ENCODE results near the gene EPN2.

EPN2 gene

GRCh38 chr17:19268611-19269010, 31.4 kb downstream of the EPN2 start:
- no peak for TF ChIP-seq CTCF (IDR thresholded peaks at IDR 0.05; ENCODE audit: control extremely low read depth, extremely low read depth, low read depth, missing control alignments)
- DNase-seq (ENCODE audit: extremely low spot score), result no peak
- POLR2A ChIA-PET, result no interaction called here
- CTCF ChIA-PET, result interaction anchor here (0.9 to 1.4 kb wide), 2 partner anchors 17 to 19 kb away, joined by 3 to 4 read pairs; no protein-coding TSS in a partner anchor

DNA sequence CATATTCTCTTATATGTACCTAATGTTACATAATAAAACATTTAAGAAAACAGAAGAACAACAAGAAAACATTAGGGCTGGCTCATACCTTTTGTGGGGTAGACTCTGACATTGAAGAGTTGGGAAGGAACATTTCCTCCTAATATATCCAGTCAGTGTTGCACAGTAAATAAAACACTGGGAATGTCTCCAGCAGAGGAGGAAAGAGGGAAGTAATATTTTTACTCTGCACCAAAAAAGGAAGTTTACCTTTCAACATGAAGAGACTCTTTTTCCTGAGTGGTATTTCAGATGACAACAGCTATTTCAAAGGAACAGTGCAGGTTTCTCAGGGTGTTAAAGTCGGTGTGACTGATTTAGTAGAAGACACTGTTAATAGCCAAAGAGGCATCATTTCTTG, 31.9 kb downstream of the EPN2 start:
- ChIA-PET CTCF (interaction anchor here (0.9 to 1.4 kb wide), 3 partner anchors 8 to 20 kb away, joined by 3 to 4 read pairs (median 3); no protein-coding TSS in a partner anchor), POLR2A (no interaction called here)
- DNase-seq (ENCODE audit: extremely low spot score), result no peak
- TF ChIP-seq CTCF (IDR thresholded peaks at IDR 0.05; ENCODE audit: control extremely low read depth, extremely low read depth, low read depth, missing control alignments), result no peak

GRCh38 chr17:19269641-19270040, 32.5 kb downstream of the EPN2 start:
- ChIA-PET CTCF (interaction anchor here (1.2 to 1.4 kb wide), 2 partner anchors 9 to 18 kb away, joined by 3 read pairs; no protein-coding TSS in a partner anchor), POLR2A (no interaction called here)
- no peak for DNase-seq (ENCODE audit: extremely low spot score)
- no peak for TF ChIP-seq CTCF (IDR thresholded peaks at IDR 0.05; ENCODE audit: control extremely low read depth, extremely low read depth, low read depth, missing control alignments)

- POLR2A ChIA-PET, result no interaction called here
- CTCF ChIA-PET, result interaction anchor here (1.2 kb wide), 1 partner anchor 10 kb away, joined by 3 read pairs; no protein-coding TSS in a partner anchor
- no peak for DNase-seq (ENCODE audit: extremely low spot score)
- no peak for TF ChIP-seq CTCF (IDR thresholded peaks at IDR 0.05; ENCODE audit: control extremely low read depth, extremely low read depth, low read depth, missing control alignments)
Observed at GRCh38 chr17:19270347-19270703, 33.2 kb downstream of the EPN2 start.

DNA sequence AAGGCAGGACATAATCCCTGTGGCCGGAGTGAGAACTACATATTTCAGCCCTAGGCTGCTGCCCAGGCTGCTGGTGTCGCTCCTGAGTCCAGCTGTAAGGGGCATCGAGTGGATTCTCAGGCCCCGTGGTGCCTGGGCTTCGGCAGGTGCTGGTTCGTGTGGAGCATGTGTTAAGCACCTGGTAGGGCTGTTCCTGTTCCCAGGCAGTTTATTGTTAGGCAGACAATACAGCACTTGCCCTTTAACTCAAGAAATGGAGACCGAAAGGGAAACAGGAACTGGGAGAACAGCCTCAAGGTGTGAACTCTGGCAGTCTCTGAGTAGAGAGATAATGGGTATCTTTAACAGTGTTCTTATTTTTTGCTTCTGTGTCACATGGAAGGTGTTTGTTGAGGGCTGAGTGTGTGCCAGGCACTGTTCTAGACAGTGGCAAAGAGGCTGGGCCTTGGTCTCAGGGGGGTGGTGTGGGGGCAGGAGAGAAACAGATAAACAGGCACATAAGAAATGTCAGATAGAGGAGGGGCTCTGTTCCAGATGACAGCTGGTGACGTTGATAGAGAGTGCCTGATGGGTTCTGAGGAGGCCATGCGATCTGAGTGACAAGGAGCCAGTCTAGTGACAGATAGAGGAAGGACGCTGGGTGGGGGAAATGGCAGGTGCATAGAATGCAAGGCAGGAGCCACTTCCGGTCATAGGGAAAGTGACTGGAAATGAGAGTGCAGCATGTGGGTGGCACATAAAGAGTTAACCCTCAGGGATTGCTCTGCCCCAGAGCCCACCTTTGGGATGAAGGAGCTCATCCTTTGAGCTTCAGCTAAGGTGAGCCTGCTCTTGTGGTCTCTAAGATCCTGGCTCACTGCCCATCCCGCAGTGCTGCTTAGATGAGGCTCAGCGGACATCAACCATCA, 33.8 kb downstream of the EPN2 start:
- no peak for TF ChIP-seq CTCF (IDR thresholded peaks at IDR 0.05; ENCODE audit: control extremely low read depth, extremely low read depth, low read depth, missing control alignments)
- ChIA-PET CTCF (interaction anchor here (0.8 kb wide), 1 partner anchor 20 kb away, joined by 4 read pairs; no protein-coding TSS in a partner anchor), POLR2A (no interaction called here)
- DNase-seq (ENCODE audit: extremely low spot score), result peak; percentile 68

GRCh38 chr17:19271780-19272357, 34.7 kb downstream of the EPN2 start:
- POLR2A ChIA-PET, result no interaction called here
- no peak for DNase-seq (ENCODE audit: extremely low spot score)
- TF ChIP-seq CTCF (IDR thresholded peaks at IDR 0.05; ENCODE audit: control extremely low read depth, extremely low read depth, low read depth, missing control alignments), result no peak
- CTCF ChIA-PET, result interaction anchor here (0.8 kb wide), 1 partner anchor 21 kb away, joined by 4 read pairs; no protein-coding TSS in a partner anchor

Data from GM10248 (cell line).